ENCODE results near the gene STOML2.

DNA sequence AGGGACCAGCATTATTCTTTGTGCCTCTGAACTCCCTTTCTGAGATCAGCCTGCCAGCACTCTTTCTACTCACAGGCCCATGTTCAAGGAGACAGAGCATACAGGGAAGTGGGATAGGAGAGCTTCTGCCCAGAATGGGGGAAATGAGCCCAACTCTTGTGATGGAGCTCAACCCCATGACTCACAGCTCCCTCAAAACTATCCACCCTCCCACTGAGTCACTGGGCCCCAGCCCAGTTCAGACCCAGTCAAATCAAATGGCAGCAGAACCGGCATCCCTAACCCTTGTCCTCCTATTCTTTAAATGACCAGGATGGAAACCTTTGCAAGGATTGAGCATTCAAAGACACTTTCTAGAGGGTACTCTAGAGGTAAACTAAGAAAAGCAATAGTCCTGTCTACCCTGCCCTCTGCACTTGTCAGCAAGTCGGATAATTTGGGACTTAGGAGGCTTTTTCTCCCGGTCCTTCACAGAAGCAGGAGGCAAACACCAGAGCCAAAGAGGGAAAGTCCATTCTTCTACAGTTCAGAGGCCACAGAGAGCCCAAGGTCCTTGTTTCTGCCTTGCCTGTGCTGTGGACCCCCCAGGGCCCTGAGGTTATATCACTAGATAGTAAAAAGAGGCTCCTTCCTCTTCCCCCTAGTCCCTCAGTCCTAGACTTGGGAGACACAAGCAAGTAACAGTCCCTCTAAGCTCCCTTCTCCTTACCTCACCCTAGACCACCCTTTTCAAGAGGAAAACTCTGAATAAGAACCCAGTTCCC, 9.5 kb upstream of the STOML2 start:
- TF ChIP-seq, protein P1, sequence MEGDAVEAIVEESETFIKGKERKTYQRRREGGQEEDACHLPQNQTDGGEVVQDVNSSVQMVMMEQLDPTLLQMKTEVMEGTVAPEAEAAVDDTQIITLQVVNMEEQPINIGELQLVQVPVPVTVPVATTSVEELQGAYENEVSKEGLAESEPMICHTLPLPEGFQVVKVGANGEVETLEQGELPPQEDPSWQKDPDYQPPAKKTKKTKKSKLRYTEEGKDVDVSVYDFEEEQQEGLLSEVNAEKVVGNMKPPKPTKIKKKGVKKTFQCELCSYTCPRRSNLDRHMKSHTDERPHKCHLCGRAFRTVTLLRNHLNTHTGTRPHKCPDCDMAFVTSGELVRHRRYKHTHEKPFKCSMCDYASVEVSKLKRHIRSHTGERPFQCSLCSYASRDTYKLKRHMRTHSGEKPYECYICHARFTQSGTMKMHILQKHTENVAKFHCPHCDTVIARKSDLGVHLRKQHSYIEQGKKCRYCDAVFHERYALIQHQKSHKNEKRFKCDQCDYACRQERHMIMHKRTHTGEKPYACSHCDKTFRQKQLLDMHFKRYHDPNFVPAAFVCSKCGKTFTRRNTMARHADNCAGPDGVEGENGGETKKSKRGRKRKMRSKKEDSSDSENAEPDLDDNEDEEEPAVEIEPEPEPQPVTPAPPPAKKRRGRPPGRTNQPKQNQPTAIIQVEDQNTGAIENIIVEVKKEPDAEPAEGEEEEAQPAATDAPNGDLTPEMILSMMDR (IDR thresholded peaks at IDR 0.05): no peak
- no peak for TF ChIP-seq EZH2 (IDR thresholded peaks at IDR 0.05; ENCODE audit: borderline replicate concordance, insufficient read depth, low read depth, low read length, poor library complexity, severe bottlenecking)
